ENCODE measurements around the gene PARVG.

The PARVG gene

DNA sequence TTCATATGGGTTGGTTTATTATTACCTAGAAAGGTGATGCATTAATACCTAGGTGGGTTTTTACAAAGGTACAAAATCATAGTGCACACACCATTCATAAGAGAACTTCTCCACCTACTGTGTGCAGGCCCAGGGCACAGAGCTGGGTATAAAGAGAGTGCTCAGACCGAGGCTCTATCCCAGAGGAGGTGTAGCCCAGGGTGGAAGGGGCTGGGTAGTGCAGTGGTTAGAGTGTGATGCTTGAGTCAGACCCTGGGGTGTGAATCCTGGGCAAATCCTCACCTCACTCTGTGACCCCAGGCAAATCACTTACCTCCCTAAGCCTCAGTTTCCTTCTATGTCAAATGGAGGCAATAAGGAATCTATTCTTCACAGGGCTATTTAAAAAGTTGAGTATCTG, 32.2 kb downstream of the PARVG start:
- H3K9me2 ChIP-seq (replicated peaks; ENCODE audit: control insufficient read depth, low read length) = no peaks in the 10 kb centered on the region
- TF ChIP-seq, protein P1, sequence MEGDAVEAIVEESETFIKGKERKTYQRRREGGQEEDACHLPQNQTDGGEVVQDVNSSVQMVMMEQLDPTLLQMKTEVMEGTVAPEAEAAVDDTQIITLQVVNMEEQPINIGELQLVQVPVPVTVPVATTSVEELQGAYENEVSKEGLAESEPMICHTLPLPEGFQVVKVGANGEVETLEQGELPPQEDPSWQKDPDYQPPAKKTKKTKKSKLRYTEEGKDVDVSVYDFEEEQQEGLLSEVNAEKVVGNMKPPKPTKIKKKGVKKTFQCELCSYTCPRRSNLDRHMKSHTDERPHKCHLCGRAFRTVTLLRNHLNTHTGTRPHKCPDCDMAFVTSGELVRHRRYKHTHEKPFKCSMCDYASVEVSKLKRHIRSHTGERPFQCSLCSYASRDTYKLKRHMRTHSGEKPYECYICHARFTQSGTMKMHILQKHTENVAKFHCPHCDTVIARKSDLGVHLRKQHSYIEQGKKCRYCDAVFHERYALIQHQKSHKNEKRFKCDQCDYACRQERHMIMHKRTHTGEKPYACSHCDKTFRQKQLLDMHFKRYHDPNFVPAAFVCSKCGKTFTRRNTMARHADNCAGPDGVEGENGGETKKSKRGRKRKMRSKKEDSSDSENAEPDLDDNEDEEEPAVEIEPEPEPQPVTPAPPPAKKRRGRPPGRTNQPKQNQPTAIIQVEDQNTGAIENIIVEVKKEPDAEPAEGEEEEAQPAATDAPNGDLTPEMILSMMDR (IDR thresholded peaks at IDR 0.05; ENCODE audit: low read depth, low read length, poor library complexity, severe bottlenecking) = no peak
- TF ChIP-seq EZH2phosphoT487 (IDR thresholded peaks at IDR 0.05; ENCODE audit: borderline replicate concordance, low read length) = no peak
- no peak overlapping the region for H3K4me3 ChIP-seq (ENCODE audit: low read length)
- H3K36me3 ChIP-seq (ENCODE audit: control insufficient read depth, low read length) = no peaks in the 10 kb centered on the region
- no peak overlapping the region for H3K27ac ChIP-seq (ENCODE audit: low read depth, low read length)
- no peaks in the 10 kb centered on the region for H4K20me1 ChIP-seq (ENCODE audit: control insufficient read depth, insufficient read depth, low read depth, low read length)
- H3K4me2 ChIP-seq (ENCODE audit: low read length) = no peak overlapping the region
- H3K9me3 ChIP-seq (ENCODE audit: control insufficient read depth, insufficient read depth, low read length) = peaks cover 4% of the 10 kb centered on the region; the same call in 1 of the 2 replicates
- H3K4me1 ChIP-seq (ENCODE audit: control insufficient read depth, low read length) = peaks cover 13% of the 10 kb centered on the region
- H3F3A ChIP-seq (ENCODE audit: control insufficient read depth, insufficient read depth) = no peaks in the 10 kb centered on the region
- H3K79me2 ChIP-seq (ENCODE audit: control insufficient read depth, low read length) = no peaks in the 10 kb centered on the region
- H3K27me3 ChIP-seq (ENCODE audit: control insufficient read depth, low read length) = no peaks in the 10 kb centered on the region

DNA sequence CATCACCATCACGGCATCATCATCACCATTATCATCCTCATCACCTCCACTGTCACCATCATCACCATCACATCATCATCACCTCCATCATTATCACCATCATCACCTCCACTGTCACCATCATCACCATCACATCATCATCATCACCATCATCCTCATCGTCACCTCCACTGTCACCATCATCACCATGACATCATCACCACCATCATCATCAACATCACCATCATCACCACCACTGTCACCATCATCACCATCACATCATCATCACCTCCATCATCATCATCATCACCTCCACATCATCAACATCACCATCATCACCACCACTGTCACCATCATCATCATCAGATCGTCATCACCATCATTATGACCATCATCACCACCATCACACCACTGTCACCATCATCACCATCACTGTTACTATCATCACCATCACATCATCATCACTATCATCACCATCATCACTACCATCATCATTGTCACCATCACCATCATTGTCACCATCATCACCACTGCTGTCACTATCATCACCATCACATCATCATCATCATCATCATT, 32.8 kb downstream of the PARVG start:
- peaks cover 4% of the 10 kb centered on the region; the same call in 1 of the 2 replicates for H3K9me3 ChIP-seq (ENCODE audit: control insufficient read depth, insufficient read depth, low read length)
- H3K27me3 ChIP-seq (ENCODE audit: control insufficient read depth, low read length) = no peaks in the 10 kb centered on the region
- no peaks in the 10 kb centered on the region for H3K9me2 ChIP-seq (replicated peaks; ENCODE audit: control insufficient read depth, low read length)
- no peaks in the 10 kb centered on the region for H3F3A ChIP-seq (ENCODE audit: control insufficient read depth, insufficient read depth)
- no peaks in the 10 kb centered on the region for H4K20me1 ChIP-seq (ENCODE audit: control insufficient read depth, insufficient read depth, low read depth, low read length)
- TF ChIP-seq, protein P1 (IDR thresholded peaks at IDR 0.05; ENCODE audit: low read depth, low read length, poor library complexity, severe bottlenecking) = no peak
- no peak for TF ChIP-seq EZH2phosphoT487 (IDR thresholded peaks at IDR 0.05; ENCODE audit: borderline replicate concordance, low read length)
- no peak overlapping the region for H3K4me3 ChIP-seq (ENCODE audit: low read length)
- no peak overlapping the region for H3K4me2 ChIP-seq (ENCODE audit: low read length)
- no peaks in the 10 kb centered on the region for H3K36me3 ChIP-seq (ENCODE audit: control insufficient read depth, low read length)
- no peak overlapping the region for H3K27ac ChIP-seq (ENCODE audit: low read depth, low read length)
- no peaks in the 10 kb centered on the region for H3K79me2 ChIP-seq (ENCODE audit: control insufficient read depth, low read length)
- peaks cover 7% of the 10 kb centered on the region for H3K4me1 ChIP-seq (ENCODE audit: control insufficient read depth, low read length)

DNA sequence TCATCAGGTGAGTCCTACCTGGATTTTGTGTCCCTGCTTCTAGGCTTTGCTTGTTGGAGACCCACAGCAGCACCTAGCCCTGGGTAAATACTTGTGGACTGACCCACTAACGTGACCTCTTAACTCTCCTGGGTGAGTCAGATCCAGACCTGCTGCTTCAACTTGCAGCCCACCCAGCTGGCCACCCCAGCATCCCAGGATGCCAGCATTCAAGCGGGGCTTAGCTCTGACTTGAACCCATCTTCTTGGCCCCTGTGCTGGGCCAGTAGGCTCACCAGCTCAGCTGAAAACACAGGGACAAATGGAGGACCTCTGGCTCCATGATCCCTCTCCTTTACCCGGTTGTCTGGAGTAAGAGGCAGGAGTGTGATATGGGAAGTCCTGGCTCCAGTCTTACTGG, 33.5 kb downstream of the PARVG start:
- Histone ChIP-seq H3K27ac (ENCODE audit: low read depth, low read length) (no peak overlapping the region), H3K4me3 (ENCODE audit: low read length) (no peak overlapping the region), H3K36me3 (ENCODE audit: control insufficient read depth, low read length) (no peaks in the 10 kb centered on the region), H3F3A (ENCODE audit: control insufficient read depth, insufficient read depth) (no peaks in the 10 kb centered on the region), H3K79me2 (ENCODE audit: control insufficient read depth, low read length) (no peaks in the 10 kb centered on the region), H4K20me1 (ENCODE audit: control insufficient read depth, insufficient read depth, low read depth, low read length) (no peaks in the 10 kb centered on the region), H3K9me3 (ENCODE audit: control insufficient read depth, insufficient read depth, low read length) (peaks cover under 1% of the 10 kb centered on the region; the same call in 1 of the 2 replicates), H3K4me1 (ENCODE audit: control insufficient read depth, low read length) (peaks cover 1% of the 10 kb centered on the region), H3K9me2 (replicated peaks; ENCODE audit: control insufficient read depth, low read length) (no peaks in the 10 kb centered on the region), H3K27me3 (ENCODE audit: control insufficient read depth, low read length) (no peaks in the 10 kb centered on the region), H3K4me2 (ENCODE audit: low read length) (no peak overlapping the region)
- TF ChIP-seq, protein P1 (IDR thresholded peaks at IDR 0.05; ENCODE audit: low read depth, low read length, poor library complexity, severe bottlenecking) = no peak
- no peak for TF ChIP-seq EZH2phosphoT487 (IDR thresholded peaks at IDR 0.05; ENCODE audit: borderline replicate concordance, low read length)
